ENCODE data around the gene KCNH6. TPM values are rescaled to one million over a fixed set of nuclear protein-coding genes. Genes with fewer than 3 reads are reported as not detected.

The KCNH6 gene
- total and polyA plus RNA-seq, 2 donors from 2014 or later: 0.57 to 4.8 TPM

GRCh38 chr17:63558441-63558840, 35.3 kb downstream of the KCNH6 start:
- no peak for DNase-seq
- Histone ChIP-seq H3K4me1 (ENCODE audit: control insufficient read depth in 2 of 3, insufficient read depth in 2 of 3, low read depth in 1 of 3, low read length in 3 of 3) (no peaks in the 10 kb centered on the region), H3K27me3 (ENCODE audit: control insufficient read depth, insufficient read depth, low read length) (no peaks in the 10 kb centered on the region), H3K36me3 (ENCODE audit: control insufficient read depth in 2 of 3, insufficient read depth in 3 of 3, low read length in 3 of 3) (no peaks in the 10 kb centered on the region), H3K4me3 (ENCODE audit: low read length in 3 of 3) (no peak overlapping the region), H3K9ac (ENCODE audit: low read length in 3 of 3) (no peak overlapping the region), H3K9me3 (ENCODE audit: control insufficient read depth in 2 of 3, insufficient read depth in 1 of 3, low read length in 3 of 3) (no peaks in the 10 kb centered on the region), H3K27ac (ENCODE audit: low read depth in 2 of 2, low read length in 2 of 2) (no peak overlapping the region)
- intact Hi-C loops (cut with DNase I): no loop called here
- TF ChIP-seq CTCF (IDR thresholded peaks at IDR 0.05; ENCODE audit: borderline replicate concordance, extremely low read depth, insufficient read depth): no peak
- FAIRE-seq: no peak

- TF ChIP-seq CTCF (IDR thresholded peaks at IDR 0.05; ENCODE audit: borderline replicate concordance, extremely low read depth, insufficient read depth): no peak
- Histone ChIP-seq H3K4me3 (ENCODE audit: low read length in 3 of 3) (no peak overlapping the region), H3K36me3 (ENCODE audit: control insufficient read depth in 2 of 3, insufficient read depth in 3 of 3, low read length in 3 of 3) (no peaks in the 10 kb centered on the region), H3K9ac (ENCODE audit: low read length in 3 of 3) (no peak overlapping the region), H3K9me3 (ENCODE audit: control insufficient read depth in 2 of 3, insufficient read depth in 1 of 3, low read length in 3 of 3) (no peaks in the 10 kb centered on the region), H3K27me3 (ENCODE audit: control insufficient read depth, insufficient read depth, low read length) (no peaks in the 10 kb centered on the region), H3K27ac (ENCODE audit: low read depth in 2 of 2, low read length in 2 of 2) (no peak overlapping the region), H3K4me1 (ENCODE audit: control insufficient read depth in 2 of 3, insufficient read depth in 2 of 3, low read depth in 1 of 3, low read length in 3 of 3) (no peaks in the 10 kb centered on the region)
- intact Hi-C loops (cut with DNase I): no loop called here
- DNase-seq: no peak
- no peak for FAIRE-seq
Measured at GRCh38 chr17:63561819-63562218, 38.7 kb downstream of the KCNH6 start.

GRCh38 chr17:63563339-63563738, 40.2 kb downstream of the KCNH6 start:
- intact Hi-C loops (cut with DNase I): no loop called here

More at GRCh38 chr17:63563339-63563738, 40.2 kb downstream of the KCNH6 start:
- Histone ChIP-seq H3K27ac (ENCODE audit: low read depth in 2 of 2, low read length in 2 of 2) (no peak overlapping the region), H3K27me3 (ENCODE audit: control insufficient read depth, insufficient read depth, low read length) (no peaks in the 10 kb centered on the region), H3K9me3 (ENCODE audit: control insufficient read depth in 2 of 3, insufficient read depth in 1 of 3, low read length in 3 of 3) (no peaks in the 10 kb centered on the region), H3K4me3 (ENCODE audit: low read length in 3 of 3) (no peak overlapping the region), H3K36me3 (ENCODE audit: control insufficient read depth in 2 of 3, insufficient read depth in 3 of 3, low read length in 3 of 3) (no peaks in the 10 kb centered on the region), H3K4me1 (ENCODE audit: control insufficient read depth in 2 of 3, insufficient read depth in 2 of 3, low read depth in 1 of 3, low read length in 3 of 3) (no peaks in the 10 kb centered on the region), H3K9ac (ENCODE audit: low read length in 3 of 3) (no peak overlapping the region)
- FAIRE-seq (no peak), DNase-seq (no peak)
- TF ChIP-seq CTCF (IDR thresholded peaks at IDR 0.05; ENCODE audit: borderline replicate concordance, extremely low read depth, insufficient read depth): no peak
